Measurements from ENCODE around the gene ARHGEF7. TPM values are rescaled to one million over a fixed set of nuclear protein-coding genes. Genes with fewer than 3 reads are reported as not detected.

ARHGEF7 gene
- total RNA-seq, 2 experiments from 2014 or later = 66.9 to 70.2 TPM

DNA sequence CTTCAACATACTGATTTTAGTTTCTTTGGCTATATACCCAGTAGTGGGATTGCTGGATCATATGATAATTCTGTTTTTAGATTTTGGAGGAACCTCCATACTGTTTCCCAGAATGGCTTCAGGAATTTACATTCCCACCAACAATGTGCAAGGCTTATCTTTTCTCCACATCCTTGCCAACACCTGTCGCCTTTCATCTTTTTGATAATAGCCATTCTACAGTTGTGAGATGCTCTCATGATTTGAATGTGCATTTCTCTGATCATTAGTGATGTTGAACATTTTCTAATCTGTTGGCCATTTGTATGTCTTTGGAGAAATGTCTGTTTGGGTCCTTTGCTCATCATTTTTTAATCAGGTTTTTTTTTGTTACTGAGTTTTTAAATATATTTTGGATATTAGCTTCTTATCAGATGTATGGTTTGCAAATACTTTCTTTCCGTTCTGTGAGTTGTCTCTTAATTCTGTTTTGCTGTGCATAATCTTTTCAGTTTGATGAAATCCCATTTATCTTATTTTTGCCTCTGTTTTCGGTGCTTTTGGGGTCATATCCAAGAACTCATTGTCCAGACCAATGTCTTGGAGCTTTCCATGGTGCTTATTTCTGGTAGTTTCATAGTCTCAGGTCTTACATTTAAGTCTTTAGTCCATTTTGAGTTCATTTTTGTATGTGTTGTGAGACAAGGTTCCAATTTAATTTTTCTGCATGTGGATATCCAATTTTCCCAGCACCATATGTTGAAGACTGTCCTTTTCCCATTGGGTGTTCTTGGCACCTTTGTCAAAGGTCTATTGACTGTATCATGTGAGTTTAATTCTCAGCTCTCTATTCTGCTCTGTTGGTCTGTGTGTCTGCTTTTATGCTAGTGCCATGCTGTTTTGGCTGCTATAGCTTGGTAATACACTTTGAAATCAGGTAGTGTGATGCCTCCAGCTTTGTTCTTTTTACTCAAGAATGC lies 44.5 kb downstream of the ARHGEF7 start:
- Mint-ChIP-seq H3K4me3 (no peak overlapping the region), H3K27me3 (no peaks in the 10 kb centered on the region), H3K4me1 (peaks cover 41% of the 10 kb centered on the region), H3K36me3 (ENCODE audit: low read depth) (peaks cover 40% of the 10 kb centered on the region), H3K9me3 (ENCODE audit: low read depth) (peaks cover 8% of the 10 kb centered on the region), H3K27ac (no peak overlapping the region)
- ChIA-PET CTCF (no interaction called here), POLR2A (no interaction called here)
- DNase-seq (no peak), ATAC-seq (no peak)
- intact Hi-C loops (cut with DNase I, micrococcal nuclease) = loop anchor here (10.0 kb wide), 2 partner anchors 445 to 1375 kb away; partner anchors contain the start of genes ING1 (in 1 of the 2) and IRS2 (in 1 of the 2)

DNA sequence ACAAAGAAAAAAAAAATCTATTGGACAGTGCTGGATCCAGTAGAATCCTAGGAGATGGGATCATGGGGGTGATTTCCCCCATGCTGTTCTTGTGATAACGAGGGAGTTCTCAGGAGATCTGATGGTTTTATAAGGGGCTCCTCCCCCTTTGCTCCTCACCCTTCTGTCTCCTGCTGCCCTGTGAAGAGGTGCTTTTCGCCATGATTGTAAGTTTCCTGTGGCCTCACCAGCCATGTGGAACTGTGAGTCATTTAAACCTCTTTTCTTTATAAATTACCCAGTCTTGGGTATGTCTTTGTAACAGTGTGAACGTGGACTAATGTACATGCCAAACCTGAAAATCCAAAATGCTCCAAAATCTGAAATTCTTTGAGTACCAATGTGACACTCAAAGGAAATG lies 45.5 kb downstream of the ARHGEF7 start:
- ATAC-seq (no peak), DNase-seq (no peak)
- peaks cover 8% of the 10 kb centered on the region for H3K9me3 Mint-ChIP-seq (ENCODE audit: low read depth)
- no peak overlapping the region for H3K4me3 Mint-ChIP-seq
- peaks cover 44% of the 10 kb centered on the region for H3K36me3 Mint-ChIP-seq (ENCODE audit: low read depth)
- no peak overlapping the region for H3K27ac Mint-ChIP-seq
- POLR2A ChIA-PET = no interaction called here
- intact Hi-C loops (cut with DNase I, micrococcal nuclease) = no loop called here
- peaks cover 38% of the 10 kb centered on the region for H3K4me1 Mint-ChIP-seq
- CTCF ChIA-PET = interaction anchor here (1.2 kb wide), 1 partner anchor 93 kb away, joined by 5 read pairs; no protein-coding TSS in a partner anchor
- no peaks in the 10 kb centered on the region for H3K27me3 Mint-ChIP-seq

DNA sequence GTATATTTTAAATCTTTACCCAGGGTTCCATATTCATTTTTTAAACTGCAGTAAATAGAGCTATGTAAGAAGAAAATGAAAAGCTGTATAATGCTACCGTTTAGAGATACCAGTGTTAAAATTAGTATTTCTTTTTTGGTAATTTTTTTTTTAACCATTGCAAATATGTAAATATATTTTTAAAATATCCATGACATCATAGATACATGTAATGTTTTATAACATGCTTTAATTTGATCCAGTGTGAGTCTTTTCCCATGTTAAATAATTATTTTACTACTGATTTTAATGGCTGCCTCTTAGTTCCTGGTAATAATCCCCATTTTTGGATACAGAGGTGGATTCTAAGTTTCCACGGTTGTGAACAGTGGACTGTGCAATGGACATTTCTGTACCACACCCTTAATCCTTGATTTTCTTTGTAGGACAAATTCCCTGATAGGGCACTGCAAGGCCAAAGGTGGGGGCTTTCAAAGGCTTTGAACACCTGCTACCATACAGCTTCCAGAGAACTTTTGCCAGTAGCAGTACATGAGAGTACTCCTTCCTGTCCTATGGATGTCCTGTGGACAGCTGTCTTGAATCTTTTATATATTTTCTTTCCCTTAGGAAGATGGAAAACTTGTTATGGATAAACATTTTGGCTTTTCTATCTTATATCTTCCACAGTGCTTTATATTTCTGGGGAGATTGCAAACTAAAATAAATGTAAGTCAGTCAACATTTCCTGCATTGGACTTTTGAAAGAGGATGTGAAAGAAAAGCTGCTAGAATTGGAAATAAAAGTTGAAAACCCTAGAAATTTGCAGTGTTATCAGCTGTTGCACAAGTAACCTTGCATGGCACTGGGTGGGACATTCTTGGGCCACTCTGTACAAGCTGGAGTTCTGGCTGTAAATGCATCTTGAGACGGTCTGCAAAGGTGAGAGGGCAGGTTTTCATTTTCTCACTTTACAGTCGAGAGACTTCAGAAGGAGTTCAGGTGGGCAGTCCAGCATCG lies 46.8 kb downstream of the ARHGEF7 start:
- Mint-ChIP-seq H3K4me3 (no peak overlapping the region), H3K4me1 (peaks cover 42% of the 10 kb centered on the region), H3K27ac (no peak overlapping the region), H3K9me3 (ENCODE audit: low read depth) (peaks cover 8% of the 10 kb centered on the region), H3K27me3 (no peaks in the 10 kb centered on the region), H3K36me3 (ENCODE audit: low read depth) (peaks cover 43% of the 10 kb centered on the region)
- intact Hi-C loops (cut with DNase I, micrococcal nuclease) = no loop called here
- ATAC-seq (no peak), DNase-seq (no peak)
- ChIA-PET CTCF (interaction anchor here (1.2 kb wide), 1 partner anchor 94 kb away, joined by 5 read pairs; no protein-coding TSS in a partner anchor), POLR2A (interaction anchor here (0.6 kb wide), 1 partner anchor 49 kb away, joined by 4 read pairs; no protein-coding TSS in a partner anchor)

DNA sequence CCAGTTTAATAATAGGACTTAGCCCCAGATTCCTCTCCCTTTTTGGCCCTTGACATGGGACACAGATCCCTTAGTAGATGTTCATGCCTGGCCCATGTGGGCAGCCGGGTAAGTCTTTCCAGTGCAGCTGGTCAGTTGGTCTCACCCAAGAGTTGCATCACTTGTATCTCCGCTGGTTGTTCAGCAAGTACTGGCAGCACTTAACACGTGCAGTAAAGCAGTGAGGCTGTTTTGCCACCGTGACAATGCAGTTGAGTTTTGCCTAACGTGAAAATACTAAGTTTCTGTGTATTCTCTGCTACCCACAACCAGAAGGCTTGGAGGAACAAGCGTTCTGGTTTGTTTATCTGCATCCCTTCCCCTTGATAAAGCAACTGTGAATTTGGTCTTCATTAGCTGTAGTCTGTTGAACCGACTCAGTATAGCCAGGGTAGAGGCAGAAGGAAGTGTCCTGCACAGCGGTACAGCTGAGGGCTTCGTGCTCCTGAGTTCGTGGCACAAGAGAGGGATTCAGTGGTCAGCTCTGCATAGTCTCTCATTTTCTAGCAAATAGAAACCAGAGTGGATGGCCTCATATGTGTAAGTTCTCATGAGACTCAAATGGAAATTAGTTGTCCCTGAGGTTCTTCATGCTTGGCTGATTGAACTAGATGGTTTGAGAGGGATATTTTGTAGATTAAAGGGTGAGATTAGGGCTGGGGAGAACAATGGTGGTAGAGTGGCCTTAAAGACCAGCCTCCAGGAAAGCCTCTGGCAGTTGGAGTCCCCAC lies 50.3 kb downstream of the ARHGEF7 start:
- no peak overlapping the region for H3K4me3 Mint-ChIP-seq
- H3K9me3 Mint-ChIP-seq (ENCODE audit: low read depth) = peaks cover 3% of the 10 kb centered on the region
- no peak for ATAC-seq
- ChIA-PET CTCF (no interaction called here), POLR2A (no interaction called here)
- H3K27me3 Mint-ChIP-seq = no peaks in the 10 kb centered on the region
- H3K36me3 Mint-ChIP-seq (ENCODE audit: low read depth) = peaks cover 49% of the 10 kb centered on the region
- intact Hi-C loops (cut with DNase I, micrococcal nuclease) = no loop called here
- H3K27ac Mint-ChIP-seq = no peak overlapping the region
- peaks cover 45% of the 10 kb centered on the region for H3K4me1 Mint-ChIP-seq
- DNase-seq = no peak

DNA sequence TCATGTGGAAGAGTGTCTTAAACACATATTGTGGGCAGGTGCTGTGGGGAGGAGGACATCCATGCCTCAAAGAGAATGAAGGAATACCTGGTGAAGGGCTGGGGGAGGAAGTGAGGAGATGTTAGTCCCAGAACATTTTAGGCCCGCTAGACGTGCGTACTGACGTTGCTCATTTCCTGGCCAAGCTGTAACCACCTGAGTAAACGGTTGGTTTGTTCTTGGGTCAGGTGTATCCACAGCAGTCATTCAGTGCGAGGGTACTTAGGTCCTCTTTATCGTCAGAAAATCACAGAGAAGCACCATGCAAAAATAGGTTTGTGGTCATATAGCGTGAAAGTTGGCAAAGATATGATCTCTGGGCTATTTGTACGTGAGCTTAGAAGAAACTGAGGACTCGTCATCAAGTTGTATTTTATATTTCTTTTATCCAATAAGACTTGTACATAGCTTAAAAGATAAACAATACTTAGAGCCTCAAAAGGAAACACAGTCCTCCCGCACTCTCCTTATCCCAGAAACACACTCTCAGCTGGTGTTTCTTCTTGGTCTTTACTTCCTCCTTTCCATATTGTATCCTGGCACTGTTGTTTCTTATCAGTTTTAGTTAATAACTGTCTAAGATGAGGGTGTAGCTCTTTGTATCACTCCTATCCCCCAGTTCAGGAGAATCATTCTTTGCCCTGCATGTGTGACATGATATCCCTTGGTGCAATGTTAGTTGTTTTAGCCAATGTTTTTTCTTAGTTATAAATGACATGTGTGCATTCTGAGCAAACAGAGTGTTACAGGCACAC lies 52.0 kb downstream of the ARHGEF7 start:
- POLR2A ChIA-PET = no interaction called here
- Mint-ChIP-seq H3K36me3 (ENCODE audit: low read depth) (peaks cover 44% of the 10 kb centered on the region), H3K27me3 (no peaks in the 10 kb centered on the region), H3K4me3 (no peak overlapping the region), H3K27ac (peak overlapping the region; percentile 51), H3K4me1 (peaks cover 51% of the 10 kb centered on the region), H3K9me3 (ENCODE audit: low read depth) (no peaks in the 10 kb centered on the region)
- ATAC-seq = peak; percentile 64
- CTCF ChIA-PET = interaction anchor here (1.1 kb wide), 1 partner anchor 96 kb away, joined by 3 read pairs; no protein-coding TSS in a partner anchor
- no peak for DNase-seq
- intact Hi-C loops (cut with DNase I, micrococcal nuclease) = no loop called here

DNA sequence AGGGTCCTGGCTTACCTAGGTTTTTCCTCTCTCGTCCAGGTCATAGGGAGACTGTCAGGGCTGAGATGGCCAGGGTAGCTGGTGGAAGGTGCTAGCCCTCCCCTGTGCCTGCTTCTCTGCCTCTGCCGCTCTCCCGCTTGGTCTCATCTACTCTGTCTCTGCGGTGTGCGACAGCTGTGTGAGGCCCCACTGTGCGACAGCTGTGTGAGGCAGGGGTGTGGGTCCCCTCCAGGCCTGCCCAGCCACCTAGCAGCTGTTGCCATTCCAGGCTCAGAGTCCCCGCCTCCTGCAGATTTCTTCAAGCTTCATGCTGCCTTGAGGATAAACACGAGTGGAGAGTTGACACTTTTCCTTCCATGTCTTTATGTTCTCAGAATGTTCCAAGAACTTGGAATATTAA lies 53.0 kb downstream of the ARHGEF7 start:
- Mint-ChIP-seq H3K36me3 (ENCODE audit: low read depth) (peaks cover 37% of the 10 kb centered on the region), H3K4me3 (no peak overlapping the region), H3K4me1 (peaks cover 55% of the 10 kb centered on the region), H3K27ac (no peak overlapping the region), H3K9me3 (ENCODE audit: low read depth) (no peaks in the 10 kb centered on the region), H3K27me3 (no peaks in the 10 kb centered on the region)
- no peak for DNase-seq
- intact Hi-C loops (cut with DNase I, micrococcal nuclease) = no loop called here
- ChIA-PET CTCF (interaction anchor here (1.0 kb wide), 1 partner anchor 10 kb away, joined by 3 read pairs; no protein-coding TSS in a partner anchor), POLR2A (no interaction called here)
- ATAC-seq = no peak

DNA sequence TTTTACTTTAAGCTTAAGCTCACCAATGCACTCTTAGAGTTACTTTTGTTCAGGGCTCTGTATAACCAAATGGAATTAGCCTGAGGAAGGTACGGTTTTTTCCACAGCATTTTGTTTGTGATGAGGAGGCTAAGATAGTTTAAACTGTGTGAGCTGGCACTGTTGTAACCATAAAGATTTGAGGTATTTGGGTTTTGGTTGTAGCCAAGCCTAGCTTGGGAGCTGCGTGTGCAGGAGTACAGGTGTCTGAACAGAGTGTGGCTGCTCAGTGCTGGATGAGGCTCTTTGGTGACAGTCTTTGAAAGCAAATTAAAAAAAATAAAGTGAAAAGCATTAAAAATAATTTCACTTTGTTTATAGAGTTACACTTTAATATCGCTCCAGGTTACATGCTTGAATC lies 56.0 kb downstream of the ARHGEF7 start:
- no peak overlapping the region for H3K4me3 Mint-ChIP-seq
- peaks cover 9% of the 10 kb centered on the region for H3K9me3 Mint-ChIP-seq (ENCODE audit: low read depth)
- intact Hi-C loops (cut with DNase I, micrococcal nuclease) = no loop called here
- CTCF ChIA-PET = interaction anchor here (0.5 kb wide), 1 partner anchor 17 kb away, joined by 3 read pairs; no protein-coding TSS in a partner anchor
- no peak for ATAC-seq
- H3K4me1 Mint-ChIP-seq = peaks cover 55% of the 10 kb centered on the region
- H3K36me3 Mint-ChIP-seq (ENCODE audit: low read depth) = peaks cover 49% of the 10 kb centered on the region
- POLR2A ChIA-PET = no interaction called here
- no peak for DNase-seq
- H3K27me3 Mint-ChIP-seq = no peaks in the 10 kb centered on the region
- no peak overlapping the region for H3K27ac Mint-ChIP-seq

DNA sequence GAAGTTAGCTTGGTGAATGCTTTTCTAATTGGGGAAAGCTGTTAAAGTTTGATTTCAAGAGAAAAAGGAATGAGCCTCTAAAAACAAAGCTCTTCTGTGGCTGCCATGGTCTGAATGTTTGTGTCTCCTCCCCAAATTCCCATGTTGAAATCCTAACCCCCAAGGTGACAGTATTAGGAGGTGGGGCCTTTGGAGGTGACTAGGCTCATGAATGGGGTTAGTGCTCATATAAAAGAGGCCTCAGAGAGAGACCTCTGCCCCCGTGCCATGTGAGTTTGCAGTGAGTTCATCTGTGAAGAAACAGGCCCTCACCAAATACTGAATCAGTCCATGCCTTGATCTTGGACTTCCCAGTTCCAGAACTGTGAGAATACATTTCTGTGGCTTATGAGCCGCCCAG lies 56.5 kb downstream of the ARHGEF7 start:
- POLR2A ChIA-PET = no interaction called here
- Mint-ChIP-seq H3K27ac (no peak overlapping the region), H3K9me3 (ENCODE audit: low read depth) (peaks cover 9% of the 10 kb centered on the region), H3K27me3 (no peaks in the 10 kb centered on the region), H3K4me1 (peaks cover 55% of the 10 kb centered on the region), H3K4me3 (no peak overlapping the region), H3K36me3 (ENCODE audit: low read depth) (peaks cover 54% of the 10 kb centered on the region)
- intact Hi-C loops (cut with DNase I, micrococcal nuclease) = no loop called here
- DNase-seq = no peak
- CTCF ChIA-PET = no interaction called here
- ATAC-seq = no peak

DNA sequence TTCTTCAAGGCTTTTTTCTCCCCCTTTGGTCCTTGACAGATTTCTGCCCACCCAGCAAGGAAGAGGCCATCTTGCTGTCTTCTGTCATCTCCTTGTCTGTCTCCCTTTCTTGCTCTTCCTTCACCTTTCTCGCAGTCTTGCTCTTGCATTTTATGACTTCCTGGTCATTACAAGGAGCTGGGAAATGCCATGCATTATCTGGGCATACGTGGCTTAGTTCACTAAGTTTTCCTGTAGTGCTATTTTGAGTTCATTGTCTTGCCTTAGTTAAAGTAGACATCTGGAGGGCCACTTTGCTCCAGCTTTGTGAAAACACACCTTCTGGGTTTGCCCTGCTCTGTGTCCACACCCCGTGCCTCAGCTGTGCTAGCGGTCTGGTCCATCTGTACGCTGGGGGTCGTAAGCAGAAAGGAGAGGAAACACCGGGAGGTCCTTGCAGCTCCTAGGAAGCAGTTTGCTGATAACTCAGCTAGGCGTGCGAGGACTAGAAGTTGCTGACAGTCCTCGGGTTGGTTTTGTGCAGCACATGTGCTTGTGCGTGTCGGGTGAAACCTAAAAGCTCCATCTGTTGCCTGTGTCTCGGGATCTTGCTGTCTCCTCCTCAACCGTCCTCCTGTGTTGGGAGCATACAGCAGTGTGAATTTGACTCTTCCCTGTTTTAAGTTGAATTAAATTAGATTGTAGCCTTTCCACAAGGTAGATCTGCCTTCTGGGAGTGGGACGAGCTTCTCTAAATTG lies 59.4 kb downstream of the ARHGEF7 start:
- Mint-ChIP-seq H3K4me3 (no peak overlapping the region), H3K36me3 (ENCODE audit: low read depth) (peaks cover 54% of the 10 kb centered on the region), H3K27ac (peak overlapping the region; percentile 64), H3K4me1 (peaks cover 62% of the 10 kb centered on the region), H3K9me3 (ENCODE audit: low read depth) (peaks cover 9% of the 10 kb centered on the region), H3K27me3 (no peaks in the 10 kb centered on the region)
- ATAC-seq = no peak
- POLR2A ChIA-PET = no interaction called here
- CTCF ChIA-PET = interaction anchor here (0.6 kb wide), 1 partner anchor 1541 kb away, joined by 3 read pairs; no protein-coding TSS in a partner anchor
- intact Hi-C loops (cut with DNase I, micrococcal nuclease) = no loop called here
- DNase-seq = no peak

DNA sequence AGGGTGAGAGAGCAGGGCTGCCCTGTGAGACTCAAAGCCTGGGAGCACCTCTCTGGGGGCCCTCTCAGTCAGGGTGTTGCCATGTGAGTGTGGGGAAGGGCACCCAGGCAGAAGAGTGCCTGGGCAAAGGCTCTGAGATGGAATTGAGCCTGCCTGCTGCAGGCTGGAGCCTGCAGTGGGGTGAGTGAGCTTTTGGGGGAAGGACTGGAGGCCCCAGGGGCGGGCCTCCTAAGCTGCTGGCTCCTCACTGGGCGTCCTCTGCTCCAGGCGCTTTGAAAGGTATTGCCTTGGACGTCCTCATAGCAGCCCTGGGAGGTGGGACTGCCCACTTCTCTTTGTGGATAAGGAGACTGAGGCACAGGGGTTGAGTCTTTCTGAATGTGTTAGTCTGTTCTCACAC lies 60.3 kb downstream of the ARHGEF7 start:
- Mint-ChIP-seq H3K36me3 (ENCODE audit: low read depth) (peaks cover 56% of the 10 kb centered on the region), H3K27ac (peak overlapping the region; percentile 48), H3K4me3 (no peak overlapping the region), H3K9me3 (ENCODE audit: low read depth) (peaks cover 9% of the 10 kb centered on the region), H3K4me1 (peaks cover 67% of the 10 kb centered on the region), H3K27me3 (no peaks in the 10 kb centered on the region)
- intact Hi-C loops (cut with DNase I, micrococcal nuclease) = no loop called here
- POLR2A ChIA-PET = no interaction called here
- CTCF ChIA-PET = no interaction called here
- DNase-seq = no peak
- no peak for ATAC-seq
